CD14-positive monocyte (primary cell): Measurements from ENCODE around the gene CNR1. TPM values are rescaled to one million over a fixed set of nuclear protein-coding genes. Genes with fewer than 3 reads are reported as not detected.

ENCODE experiments used
- DNase-seq, 3 donors: peaks; one replicate each; pipeline ENCODE4 v3.0.0-alpha.2; 2011 to 2022
- H2AFZ ChIP-seq: 2 replicates; pipeline ENCODE4 v1.6.0; 2012; ENCODE audit warnings: mild to moderate bottlenecking, low read depth, low read length, inconsistent platforms; ENCODE audit not compliant: insufficient read depth, poor library complexity, severe bottlenecking
- H3K27ac ChIP-seq, 2 donors: 1 replicate in 1 of 2; 2 replicates in 1 of 2; pipeline ENCODE4 v1.5.1; 2012 to 2013; ENCODE audit warnings: low read length in 2 of 2, control low read depth in 1 of 2, inconsistent platforms in 1 of 2, low read depth in 1 of 2, mild to moderate bottlenecking in 1 of 2
- H3K27me3 ChIP-seq, 2 donors: one replicate each; pipeline versions ENCODE4 v1.6.0 to v1.6.1; 2011 to 2013; ENCODE audit warnings: low read length in 2 of 2; ENCODE audit not compliant: control insufficient read depth in 2 of 2, insufficient read depth in 2 of 2
- H3K36me3 ChIP-seq, 2 donors: replicated peaks in 1 of 2; 1 replicate in 1 of 2; 2 replicates in 1 of 2; pipeline versions ENCODE4 v1.5.1 to v1.6.1; 2012 to 2013; ENCODE audit warnings: low read length in 2 of 2, control low read depth in 1 of 2, inconsistent platforms in 1 of 2, mild to moderate bottlenecking in 1 of 2; ENCODE audit not compliant: insufficient read depth in 2 of 2, control insufficient read depth in 1 of 2
- H3K4me1 ChIP-seq, 2 donors: 1 replicate in 1 of 2; 2 replicates in 1 of 2; pipeline versions ENCODE4 v1.5.1 to v1.6.1; 2012 to 2013; ENCODE audit warnings: low read length in 2 of 2, control low read depth in 1 of 2, inconsistent platforms in 1 of 2, mild to moderate bottlenecking in 1 of 2, moderate library complexity in 1 of 2; ENCODE audit not compliant: insufficient read depth in 2 of 2, control insufficient read depth in 1 of 2
- H3K4me2 ChIP-seq: replicated peaks from 2 replicates; pipeline ENCODE3; 2012; ENCODE audit warnings: low read length, moderate library complexity, mild to moderate bottlenecking; ENCODE audit not compliant: poor library complexity, severe bottlenecking; ENCODE audit errors: extremely low read depth
- H3K4me3 ChIP-seq, 3 experiments: fragments of 200-600 bp in 1 of 3; sonication (generic) in 1 of 3; replicated peaks in 1 of 3; 1 replicate in 2 of 3; 2 replicates in 1 of 3; pipeline ENCODE4 v1.5.1; 2011 to 2013; ENCODE audit warnings: low read length in 3 of 3, mild to moderate bottlenecking in 3 of 3, control low read depth in 2 of 3, low read depth in 2 of 3, inconsistent platforms in 1 of 3, moderate library complexity in 1 of 3
- H3K79me2 ChIP-seq: 2 replicates; pipeline ENCODE4 v1.6.0; 2012; ENCODE audit warnings: mild to moderate bottlenecking, control low read depth, inconsistent platforms, low read length, moderate library complexity; ENCODE audit not compliant: insufficient read depth
- H3K9ac ChIP-seq: 2 replicates; pipeline ENCODE4 v1.6.0; 2017; ENCODE audit warnings: low read length, mild to moderate bottlenecking; ENCODE audit not compliant: insufficient read depth, poor library complexity, severe bottlenecking
- H3K9me3 ChIP-seq, 2 donors: replicated peaks in 1 of 2; 1 replicate in 1 of 2; 2 replicates in 1 of 2; pipeline versions ENCODE4 v1.5.1 to v1.6.1; 2012 to 2013; ENCODE audit warnings: low read length in 2 of 2, control low read depth in 1 of 2; ENCODE audit not compliant: control insufficient read depth in 1 of 2, insufficient read depth in 1 of 2
- H4K20me1 ChIP-seq: 2 replicates; pipeline ENCODE4 v1.6.0; 2012; ENCODE audit warnings: mild to moderate bottlenecking, low read length, control low read depth, moderate library complexity; ENCODE audit not compliant: insufficient read depth
- H3K27ac Mint-ChIP-seq, 7 donors: one replicate each; pipeline ENCODE4 v1.8.0; 2020; ENCODE audit warnings: mild to moderate bottlenecking in 7 of 7, mixed read lengths in 7 of 7, moderate library complexity in 6 of 7, inconsistent platforms in 2 of 7
- H3K27me3 Mint-ChIP-seq, 3 donors: one replicate each; pipeline ENCODE4 v1.8.0; 2021 to 2022; ENCODE audit warnings: low read depth in 3 of 3, mild to moderate bottlenecking in 3 of 3, mixed read lengths in 3 of 3, moderate library complexity in 3 of 3, inconsistent platforms in 1 of 3
- H3K36me3 Mint-ChIP-seq, 2 donors: one replicate each; pipeline ENCODE4 v1.8.0; 2020; ENCODE audit warnings: mixed read lengths in 2 of 2, inconsistent platforms in 1 of 2, mild to moderate bottlenecking in 1 of 2
- H3K4me1 Mint-ChIP-seq: one replicate; pipeline ENCODE4 v1.8.0; 2020; ENCODE audit warnings: mild to moderate bottlenecking, mixed read lengths
- H3K4me3 Mint-ChIP-seq, 2 donors: one replicate each; pipeline ENCODE4 v1.8.0; 2020; ENCODE audit warnings: mild to moderate bottlenecking in 2 of 2, mixed read lengths in 2 of 2, moderate library complexity in 1 of 2
- H3K9me3 Mint-ChIP-seq, 7 donors: one replicate each; pipeline ENCODE4 v1.8.0; 2020 to 2022; ENCODE audit warnings: mixed read lengths in 7 of 7, mild to moderate bottlenecking in 6 of 7, moderate library complexity in 6 of 7, inconsistent platforms in 2 of 7
- WGBS: methylation state at CpG from one replicate; pipeline ENCODE4 v1.1.5; 2013; ENCODE audit warnings: missing lambda C conversion rate; ENCODE audit not compliant: insufficient coverage; 5-methylcytosine and 5-hydroxymethylcytosine counted together
- intact Hi-C, 2 donors: fragments of 100-400 bp; cut with micrococcal nuclease; formaldehyde crosslinking; loops; one replicate each; pipeline versions ENCODE4 v1.15.0 to v1.15.1; 2023
- polyA plus RNA-seq, 3 donors: library from polyadenylated mRNA; depleted of rRNA in 1 of 3; unstranded in 2 of 3; stranded (reverse) in 1 of 3; fragments of 300-500 nt in 2 of 3; fragments of >200 nt in 1 of 3; fragmentation: Illumina TruSeq in 2 of 3; gene quantifications; 1 replicate in 2 of 3; 2 replicates in 1 of 3; pipeline ENCODE4 v1.2.3, GENCODE V29; 2012 to 2021
- TF ChIP-seq, protein P1 (sequence below): fragments of 200-600 bp; IDR thresholded peaks from one replicate; pipeline ENCODE4 v1.8.0; 2022; ENCODE audit warnings: antibody characterized with exemption, mild to moderate bottlenecking

CNR1 gene
- polyA plus RNA-seq, 3 donors = 0.04 to 0.07 TPM; not detected in 1

DNA sequence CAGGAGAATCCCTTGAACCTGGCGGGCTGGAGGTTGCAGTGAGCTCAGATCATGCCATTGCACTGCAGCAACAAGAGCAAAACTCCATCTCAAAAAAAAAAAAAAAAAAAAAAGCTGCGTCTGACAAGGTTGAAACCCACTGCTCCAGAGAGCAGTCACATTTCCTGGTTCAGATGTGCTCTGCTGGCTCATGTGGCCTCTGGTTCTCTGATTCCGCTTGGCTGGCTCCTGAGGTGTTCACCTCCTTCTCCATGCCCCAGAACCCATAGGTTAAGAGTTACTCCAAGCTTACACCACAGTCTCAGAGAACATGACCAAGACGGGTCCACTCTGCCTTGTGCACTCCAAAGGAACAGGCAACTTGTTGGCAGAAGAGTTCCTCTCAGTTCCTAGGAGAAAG, 8.8 kb upstream of the CNR1 start:
- Histone ChIP-seq H3K9me3 (no peaks in the 10 kb centered on the region), H3K79me2 (no peaks in the 10 kb centered on the region), H2AFZ (no peak overlapping the region), H3K4me2 (no peak overlapping the region), H3K4me1 (peaks cover 0 to 2% of the 10 kb centered on the region in 2 donors), H3K4me3 (no peak overlapping the region), H3K27me3 (peaks cover 11 to 26% of the 10 kb centered on the region in 2 donors), H3K9ac (no peak overlapping the region), H3K36me3 (no peaks in the 10 kb centered on the region), H4K20me1 (no peaks in the 10 kb centered on the region), H3K27ac (no peak overlapping the region)
- no peak for DNase-seq
- WGBS = 94% methylated on average over 4 of the region's 4 CpGs
- H3K4me1 Mint-ChIP-seq = peaks cover 6% of the 10 kb centered on the region
- H3K27me3 Mint-ChIP-seq = peaks cover 11 to 30% (median 28%) of the 10 kb centered on the region in 3 donors
- no peaks in the 10 kb centered on the region for H3K36me3 Mint-ChIP-seq
- intact Hi-C loops = no loop called here
- H3K9me3 Mint-ChIP-seq = peaks cover 0 to 4% (median 0%) of the 10 kb centered on the region in 7 donors
- H3K27ac Mint-ChIP-seq = no peak overlapping the region
- TF ChIP-seq, protein P1, sequence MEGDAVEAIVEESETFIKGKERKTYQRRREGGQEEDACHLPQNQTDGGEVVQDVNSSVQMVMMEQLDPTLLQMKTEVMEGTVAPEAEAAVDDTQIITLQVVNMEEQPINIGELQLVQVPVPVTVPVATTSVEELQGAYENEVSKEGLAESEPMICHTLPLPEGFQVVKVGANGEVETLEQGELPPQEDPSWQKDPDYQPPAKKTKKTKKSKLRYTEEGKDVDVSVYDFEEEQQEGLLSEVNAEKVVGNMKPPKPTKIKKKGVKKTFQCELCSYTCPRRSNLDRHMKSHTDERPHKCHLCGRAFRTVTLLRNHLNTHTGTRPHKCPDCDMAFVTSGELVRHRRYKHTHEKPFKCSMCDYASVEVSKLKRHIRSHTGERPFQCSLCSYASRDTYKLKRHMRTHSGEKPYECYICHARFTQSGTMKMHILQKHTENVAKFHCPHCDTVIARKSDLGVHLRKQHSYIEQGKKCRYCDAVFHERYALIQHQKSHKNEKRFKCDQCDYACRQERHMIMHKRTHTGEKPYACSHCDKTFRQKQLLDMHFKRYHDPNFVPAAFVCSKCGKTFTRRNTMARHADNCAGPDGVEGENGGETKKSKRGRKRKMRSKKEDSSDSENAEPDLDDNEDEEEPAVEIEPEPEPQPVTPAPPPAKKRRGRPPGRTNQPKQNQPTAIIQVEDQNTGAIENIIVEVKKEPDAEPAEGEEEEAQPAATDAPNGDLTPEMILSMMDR = no peak
- H3K4me3 Mint-ChIP-seq = no peak overlapping the region

DNA sequence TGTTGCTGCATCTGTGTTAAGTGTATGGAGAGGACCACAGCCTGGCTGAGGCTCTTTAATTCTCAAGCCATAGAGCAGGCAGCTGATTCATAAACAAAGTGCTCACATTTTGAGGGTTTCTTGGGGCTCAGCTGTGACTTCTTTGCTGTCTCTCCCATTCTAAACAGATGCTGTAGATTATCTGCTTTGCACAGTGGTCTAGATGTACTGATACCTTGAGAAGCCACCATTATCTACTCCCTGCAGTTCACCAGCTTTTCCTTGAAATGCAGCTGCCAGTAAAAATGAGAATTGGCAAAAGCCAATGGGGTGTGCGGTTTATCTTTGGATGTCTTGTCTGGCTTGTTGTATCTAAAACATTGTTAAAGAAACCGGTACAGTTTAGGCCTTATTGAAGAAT, 5.2 kb upstream of the CNR1 start:
- intact Hi-C loops = no loop called here
- 100% methylated on average over 1 of the region's 2 CpGs for WGBS
- Histone ChIP-seq H2AFZ (no peak overlapping the region), H3K27me3 (peaks cover 41 to 55% of the 10 kb centered on the region in 2 donors), H3K79me2 (no peaks in the 10 kb centered on the region), H3K36me3 (no peaks in the 10 kb centered on the region), H3K4me1 (peaks cover 7 to 9% of the 10 kb centered on the region in 2 donors), H3K4me2 (no peak overlapping the region), H4K20me1 (no peaks in the 10 kb centered on the region), H3K4me3 (no peak overlapping the region), H3K27ac (no peak overlapping the region), H3K9me3 (peaks cover 0 to 12% of the 10 kb centered on the region in 2 donors), H3K9ac (no peak overlapping the region)
- Mint-ChIP-seq H3K36me3 (peaks cover 2 to 3% of the 10 kb centered on the region in 2 donors), H3K4me1 (peaks cover 6% of the 10 kb centered on the region), H3K4me3 (no peak overlapping the region), H3K9me3 (peaks cover 0 to 11% (median 6%) of the 10 kb centered on the region in 7 donors), H3K27ac (no peak overlapping the region), H3K27me3 (peaks cover 40 to 57% (median 54%) of the 10 kb centered on the region in 3 donors)
- TF ChIP-seq, protein P1 = no peak
- DNase-seq = no peak
